ENCODE measurements around the gene NOLC1.
A peak's percentile ranks its signal among the peaks of the same experiment; 100 is the strongest.

Gene NOLC1

GRCh38 chr10:102116656-102117055 is 35.5 kb upstream of the NOLC1 start:
- Histone ChIP-seq H3K18ac (ENCODE audit: low read depth in 1 of 2, low read length in 2 of 2) (peak overlapping the region; percentile 71 to 76), H2BK5ac (ENCODE audit: low read depth, low read length, poor library complexity, severe bottlenecking) (peak overlapping the region; percentile 5), H2AK5ac (ENCODE audit: low read length, severe bottlenecking) (peak overlapping the region; percentile 96), H2AFZ (ENCODE audit: low read depth, low read length) (no peak overlapping the region), H2BK15ac (ENCODE audit: low read depth, poor library complexity, severe bottlenecking) (no peak overlapping the region), H3K4me1 (ENCODE audit: control insufficient read depth, insufficient read depth, low read depth, low read length) (peaks cover 45% of the 10 kb centered on the region), H3K4me2 (ENCODE audit: low read length, poor library complexity, severe bottlenecking) (peak overlapping the region; percentile 51), H3K79me1 (replicated peaks; ENCODE audit: low read length, poor library complexity, severe bottlenecking) (no peaks in the 10 kb centered on the region), H4K8ac (ENCODE audit: low read length) (no peak overlapping the region), H2BK120ac (ENCODE audit: low read depth, low read length) (peak overlapping the region; percentile 85), H3K27ac (ENCODE audit: low read length, poor library complexity, severe bottlenecking) (peak overlapping the region; percentile 98), H3K23ac (ENCODE audit: low read length in 2 of 2) (no peak overlapping the region), H3K4me3 (ENCODE audit: insufficient read depth in 1 of 2, low read depth in 1 of 2, low read length in 2 of 2) (peak overlapping the region in 1 of 2 experiments; percentile 88), H3K14ac (ENCODE audit: low read length in 2 of 2) (no peak overlapping the region), H3K36me3 (ENCODE audit: control insufficient read depth in 1 of 2, insufficient read depth in 2 of 2, low read depth in 1 of 2, low read length in 2 of 2) (peaks cover under 1 to 5% of the 10 kb centered on the region in 2 experiments), H3K27me3 (ENCODE audit: control insufficient read depth in 1 of 2, insufficient read depth in 1 of 2, low read length in 2 of 2) (no peaks in the 10 kb centered on the region), H3K9me3 (ENCODE audit: control insufficient read depth, low read length) (no peaks in the 10 kb centered on the region), H2BK12ac (ENCODE audit: low read length in 2 of 2) (peak overlapping the region; percentile 72 to 79), H3K4ac (ENCODE audit: low read depth in 1 of 2, low read length in 2 of 2) (peak overlapping the region in 1 of 2 experiments; percentile 79), H3K9ac (ENCODE audit: low read length) (peak overlapping the region; percentile 95), H4K91ac (ENCODE audit: low read length) (peak overlapping the region; percentile 95)
- DNase-seq = no peak
- WGBS = 86% methylated on average over 1 of the region's 1 CpG

- H3K18ac ChIP-seq (ENCODE audit: low read depth in 1 of 2, low read length in 2 of 2) = peak overlapping the region; percentile 91 to 99
- peak; percentile 88 for DNase-seq
- H3K4ac ChIP-seq (ENCODE audit: low read depth in 1 of 2, low read length in 2 of 2) = peak overlapping the region; percentile 68 to 79
- H2AK5ac ChIP-seq (ENCODE audit: low read length, severe bottlenecking) = peak overlapping the region; percentile 86
- H3K9me3 ChIP-seq (ENCODE audit: control insufficient read depth, low read length) = no peaks in the 10 kb centered on the region
- peak overlapping the region; percentile 95 for H4K91ac ChIP-seq (ENCODE audit: low read length)
- peak overlapping the region; percentile 93 for H2BK15ac ChIP-seq (ENCODE audit: low read depth, poor library complexity, severe bottlenecking)
- 16% methylated on average over 12 of the region's 12 CpGs for WGBS
- peak overlapping the region; percentile 79 for H4K8ac ChIP-seq (ENCODE audit: low read length)
- H3K79me1 ChIP-seq (replicated peaks; ENCODE audit: low read length, poor library complexity, severe bottlenecking) = no peaks in the 10 kb centered on the region
- no peaks in the 10 kb centered on the region for H3K36me3 ChIP-seq (ENCODE audit: control insufficient read depth in 1 of 2, insufficient read depth in 2 of 2, low read depth in 1 of 2, low read length in 2 of 2)
- H3K4me1 ChIP-seq (ENCODE audit: control insufficient read depth, insufficient read depth, low read depth, low read length) = peaks cover 47% of the 10 kb centered on the region
- H3K4me3 ChIP-seq (ENCODE audit: insufficient read depth in 1 of 2, low read depth in 1 of 2, low read length in 2 of 2) = peak overlapping the region; percentile 39 to 88
- H2BK120ac ChIP-seq (ENCODE audit: low read depth, low read length) = peak overlapping the region; percentile 40
- peak overlapping the region; percentile 93 to 98 for H2BK12ac ChIP-seq (ENCODE audit: low read length in 2 of 2)
- H3K9ac ChIP-seq (ENCODE audit: low read length) = peak overlapping the region; percentile 95
- H3K23ac ChIP-seq (ENCODE audit: low read length in 2 of 2) = peak overlapping the region in 1 of 2 experiments; percentile 81
- H2BK5ac ChIP-seq (ENCODE audit: low read depth, low read length, poor library complexity, severe bottlenecking) = peak overlapping the region; percentile 71
- H2AFZ ChIP-seq (ENCODE audit: low read depth, low read length) = no peak overlapping the region
- H3K27ac ChIP-seq (ENCODE audit: low read length, poor library complexity, severe bottlenecking) = peak overlapping the region; percentile 98
- H3K27me3 ChIP-seq (ENCODE audit: control insufficient read depth in 1 of 2, insufficient read depth in 1 of 2, low read length in 2 of 2) = no peaks in the 10 kb centered on the region
- peak overlapping the region; percentile 62 for H3K4me2 ChIP-seq (ENCODE audit: low read length, poor library complexity, severe bottlenecking)
- H3K14ac ChIP-seq (ENCODE audit: low read length in 2 of 2) = peak overlapping the region in 1 of 2 experiments; percentile 91
These were observed 34.6 kb upstream of the NOLC1 start for GRCh38 chr10:102117391-102118159.

GRCh38 chr10:102118867-102119266 is 33.3 kb upstream of the NOLC1 start:
- Histone ChIP-seq H3K4me2 (ENCODE audit: low read length, poor library complexity, severe bottlenecking) (peak overlapping the region; percentile 62), H3K27me3 (ENCODE audit: control insufficient read depth in 1 of 2, insufficient read depth in 1 of 2, low read length in 2 of 2) (no peaks in the 10 kb centered on the region), H3K18ac (ENCODE audit: low read depth in 1 of 2, low read length in 2 of 2) (peak overlapping the region; percentile 34 to 84), H3K14ac (ENCODE audit: low read length in 2 of 2) (no peak overlapping the region), H2AFZ (ENCODE audit: low read depth, low read length) (no peak overlapping the region), H2BK12ac (ENCODE audit: low read length in 2 of 2) (peak overlapping the region; percentile 31 to 59), H2BK15ac (ENCODE audit: low read depth, poor library complexity, severe bottlenecking) (peak overlapping the region; percentile 1), H4K91ac (ENCODE audit: low read length) (no peak overlapping the region), H3K4ac (ENCODE audit: low read depth in 1 of 2, low read length in 2 of 2) (peak overlapping the region; percentile 68 to 70), H3K79me1 (replicated peaks; ENCODE audit: low read length, poor library complexity, severe bottlenecking) (no peaks in the 10 kb centered on the region), H3K4me3 (ENCODE audit: insufficient read depth in 1 of 2, low read depth in 1 of 2, low read length in 2 of 2) (peak overlapping the region; percentile 57 to 88), H3K23ac (ENCODE audit: low read length in 2 of 2) (no peak overlapping the region), H2AK5ac (ENCODE audit: low read length, severe bottlenecking) (peak overlapping the region; percentile 86), H4K8ac (ENCODE audit: low read length) (peak overlapping the region; percentile 65), H2BK5ac (ENCODE audit: low read depth, low read length, poor library complexity, severe bottlenecking) (peak overlapping the region; percentile 9), H3K9me3 (ENCODE audit: control insufficient read depth, low read length) (no peaks in the 10 kb centered on the region), H3K27ac (ENCODE audit: low read length, poor library complexity, severe bottlenecking) (peak overlapping the region; percentile 98), H2BK120ac (ENCODE audit: low read depth, low read length) (peak overlapping the region; percentile 6), H3K4me1 (ENCODE audit: control insufficient read depth, insufficient read depth, low read depth, low read length) (peaks cover 39% of the 10 kb centered on the region), H3K36me3 (ENCODE audit: control insufficient read depth in 1 of 2, insufficient read depth in 2 of 2, low read depth in 1 of 2, low read length in 2 of 2) (no peaks in the 10 kb centered on the region), H3K9ac (ENCODE audit: low read length) (peak overlapping the region; percentile 95)
- WGBS = 35% methylated on average over 4 of the region's 6 CpGs
- peak; percentile 55 for DNase-seq

GRCh38 chr10:102119417-102120141 is 32.6 kb upstream of the NOLC1 start:
- DNase-seq = peak; percentile 80
- Histone ChIP-seq H4K8ac (ENCODE audit: low read length) (peak overlapping the region; percentile 99), H2AK5ac (ENCODE audit: low read length, severe bottlenecking) (peak overlapping the region; percentile 33), H2BK5ac (ENCODE audit: low read depth, low read length, poor library complexity, severe bottlenecking) (peak overlapping the region; percentile 67), H4K91ac (ENCODE audit: low read length) (peak overlapping the region; percentile 99), H3K4me1 (ENCODE audit: control insufficient read depth, insufficient read depth, low read depth, low read length) (peaks cover 39% of the 10 kb centered on the region), H3K79me1 (replicated peaks; ENCODE audit: low read length, poor library complexity, severe bottlenecking) (no peaks in the 10 kb centered on the region), H3K14ac (ENCODE audit: low read length in 2 of 2) (peak overlapping the region; percentile 89 to 99), H3K4ac (ENCODE audit: low read depth in 1 of 2, low read length in 2 of 2) (peak overlapping the region; percentile 87 to 88), H3K4me3 (ENCODE audit: insufficient read depth in 1 of 2, low read depth in 1 of 2, low read length in 2 of 2) (peak overlapping the region; percentile 81 to 88), H3K23ac (ENCODE audit: low read length in 2 of 2) (peak overlapping the region; percentile 39 to 42), H2AFZ (ENCODE audit: low read depth, low read length) (no peak overlapping the region), H2BK120ac (ENCODE audit: low read depth, low read length) (peak overlapping the region; percentile 93), H3K36me3 (ENCODE audit: control insufficient read depth in 1 of 2, insufficient read depth in 2 of 2, low read depth in 1 of 2, low read length in 2 of 2) (no peaks in the 10 kb centered on the region), H3K27ac (ENCODE audit: low read length, poor library complexity, severe bottlenecking) (peak overlapping the region; percentile 98), H3K9me3 (ENCODE audit: control insufficient read depth, low read length) (no peaks in the 10 kb centered on the region), H3K18ac (ENCODE audit: low read depth in 1 of 2, low read length in 2 of 2) (peak overlapping the region; percentile 97 to 98), H2BK15ac (ENCODE audit: low read depth, poor library complexity, severe bottlenecking) (peak overlapping the region; percentile 73), H3K4me2 (ENCODE audit: low read length, poor library complexity, severe bottlenecking) (peak overlapping the region; percentile 62), H2BK12ac (ENCODE audit: low read length in 2 of 2) (peak overlapping the region; percentile 32 to 85), H3K9ac (ENCODE audit: low read length) (peak overlapping the region; percentile 95), H3K27me3 (ENCODE audit: control insufficient read depth in 1 of 2, insufficient read depth in 1 of 2, low read length in 2 of 2) (no peaks in the 10 kb centered on the region)
- 5% methylated on average over 8 of the region's 22 CpGs for WGBS
